HEK293 (cell line): ENCODE results near the gene TRUB1.

Experiments
- CTCF ChIA-PET: fragments of 350-600 bp; formaldehyde crosslinking; extraction: SDS; loops from one replicate; lab custom pipeline; 2021; ENCODE audit warnings: antibody characterized with exemption; lab: Yijun Ruan, JAX
- POLR2A ChIA-PET: fragments of 300-600 bp; formaldehyde crosslinking; extraction: SDS; loops from one replicate; lab custom pipeline; 2020; ENCODE audit warnings: antibody characterized with exemption, inconsistent platforms; lab: Yijun Ruan, JAX
- H3K27ac ChIP-seq: fragments of 200-500 bp; sonication (Bioruptor generic); 2 replicates; pipeline ENCODE4 v1.5.1; 2014; ENCODE audit warnings: low read depth, low read length, control low read depth, inconsistent platforms; ENCODE audit errors: extremely low read depth
- H3K36me3 ChIP-seq, 2 experiments: fragments of 200-500 bp in 1 of 2; sonication (Bioruptor generic) in 1 of 2; 1 replicate in 1 of 2; 2 replicates in 1 of 2; pipeline ENCODE4 v1.5.1; 2014 to 2017; ENCODE audit warnings: inconsistent platforms in 2 of 2, low read length in 2 of 2; ENCODE audit not compliant: control insufficient read depth in 2 of 2, insufficient read depth in 1 of 2
- H3K4me1 ChIP-seq: fragments of 200-500 bp; sonication (Bioruptor generic); 2 replicates; pipeline ENCODE4 v1.5.1; 2014; ENCODE audit warnings: mild to moderate bottlenecking, low read length, inconsistent platforms; ENCODE audit not compliant: control insufficient read depth, insufficient read depth
- H3K4me3 ChIP-seq: 2 replicates; pipeline ENCODE4 v1.5.1; 2011; ENCODE audit warnings: low read depth, mild to moderate bottlenecking, control low read depth, low read length, moderate library complexity
- H3K9me3 ChIP-seq: fragments of 200-500 bp; sonication (Bioruptor generic); 2 replicates; pipeline ENCODE4 v1.5.1; 2014; ENCODE audit warnings: low read depth, low read length, inconsistent platforms; ENCODE audit not compliant: control insufficient read depth, insufficient read depth
- HIC1 ChIP-seq: fragments of 450-650 bp; formaldehyde crosslinking; IDR thresholded peaks from 2 replicates; pipeline ENCODE4 v1.5.1; 2016; ENCODE audit warnings: missing biosample characterization, missing genetic modification characterization
- OVOL3 ChIP-seq: fragments of 450-650 bp; formaldehyde crosslinking; IDR thresholded peaks from 2 replicates; pipeline ENCODE4 v1.5.1; 2016; ENCODE audit warnings: missing biosample characterization, missing genetic modification characterization
- PRDM10 ChIP-seq: fragments of 450-650 bp; formaldehyde crosslinking; IDR thresholded peaks from 2 replicates; pipeline ENCODE4 v1.5.1; 2016; ENCODE audit warnings: missing biosample characterization, missing genetic modification characterization
- ZFHX2 ChIP-seq: fragments of 450-650 bp; formaldehyde crosslinking; conservative IDR thresholded peaks from 2 replicates; pipeline ENCODE4 v1.5.1; 2016; ENCODE audit warnings: missing biosample characterization, missing genetic modification characterization
- ZFP37 ChIP-seq: fragments of 450-650 bp; formaldehyde crosslinking; IDR thresholded peaks from 2 replicates; pipeline ENCODE4 v1.5.1; 2016; ENCODE audit warnings: missing biosample characterization, missing genetic modification characterization
- ZNF121 ChIP-seq: fragments of 450-650 bp; formaldehyde crosslinking; IDR thresholded peaks from 2 replicates; pipeline ENCODE4 v1.5.1; 2016; ENCODE audit warnings: missing biosample characterization, missing genetic modification characterization
- ZNF133 ChIP-seq: fragments of 450-650 bp; formaldehyde crosslinking; IDR thresholded peaks from 2 replicates; pipeline ENCODE4 v1.5.1; 2016; ENCODE audit warnings: missing biosample characterization, missing genetic modification characterization
- ZNF16 ChIP-seq: fragments of 450-650 bp; formaldehyde crosslinking; IDR thresholded peaks from 2 replicates; pipeline ENCODE4 v1.5.1; 2016; ENCODE audit warnings: low read depth, missing biosample characterization, missing genetic modification characterization
- ZNF175 ChIP-seq: fragments of 450-650 bp; formaldehyde crosslinking; IDR thresholded peaks from 2 replicates; pipeline ENCODE4 v1.5.1; 2016; ENCODE audit warnings: missing biosample characterization, missing genetic modification characterization
- ZNF2 ChIP-seq: fragments of 450-650 bp; formaldehyde crosslinking; IDR thresholded peaks from 2 replicates; pipeline ENCODE4 v1.5.1; 2016; ENCODE audit warnings: missing biosample characterization, missing genetic modification characterization
- ZNF266 ChIP-seq: fragments of 450-650 bp; formaldehyde crosslinking; IDR thresholded peaks from 2 replicates; pipeline ENCODE4 v1.5.1; 2016; ENCODE audit warnings: missing biosample characterization, missing genetic modification characterization, low read depth
- ZNF48 ChIP-seq: fragments of 450-650 bp; formaldehyde crosslinking; IDR thresholded peaks from 2 replicates; pipeline ENCODE4 v1.5.1; 2016; ENCODE audit warnings: missing biosample characterization, missing genetic modification characterization
- ZNF555 ChIP-seq: fragments of 450-650 bp; formaldehyde crosslinking; conservative IDR thresholded peaks from 2 replicates; pipeline ENCODE4 v1.5.1; 2017; ENCODE audit warnings: missing biosample characterization, mild to moderate bottlenecking, missing genetic modification characterization, inconsistent platforms
- ZNF596 ChIP-seq: fragments of 450-650 bp; IDR thresholded peaks from 2 replicates; pipeline ENCODE4 v1.5.0; 2018; ENCODE audit warnings: missing biosample characterization, mild to moderate bottlenecking, missing genetic modification characterization, moderate library complexity
- ZNF629 ChIP-seq: fragments of 450-650 bp; formaldehyde crosslinking; IDR thresholded peaks from 2 replicates; pipeline ENCODE4 v1.5.1; 2017; ENCODE audit warnings: missing biosample characterization, missing genetic modification characterization
- ZNF645 ChIP-seq: fragments of 450-650 bp; formaldehyde crosslinking; IDR thresholded peaks from 2 replicates; pipeline ENCODE4; 2016; ENCODE audit warnings: missing biosample characterization, missing genetic modification characterization
- ZNF677 ChIP-seq: fragments of 450-650 bp; IDR thresholded peaks from 2 replicates; pipeline ENCODE4 v1.5.0; 2018; ENCODE audit warnings: missing biosample characterization, mild to moderate bottlenecking, missing genetic modification characterization, moderate library complexity
- ZNF785 ChIP-seq: fragments of 450-650 bp; formaldehyde crosslinking; IDR thresholded peaks from 2 replicates; pipeline ENCODE4 v1.5.1; 2016; ENCODE audit warnings: missing biosample characterization, missing genetic modification characterization
- ZNF791 ChIP-seq: fragments of 450-650 bp; formaldehyde crosslinking; IDR thresholded peaks from 2 replicates; pipeline ENCODE4 v1.5.1; 2016; ENCODE audit warnings: missing biosample characterization, missing genetic modification characterization
- TF ChIP-seq, protein P1 (sequence below): fragments of 450-650 bp; formaldehyde crosslinking; conservative IDR thresholded peaks from 2 replicates; pipeline ENCODE4 v1.5.1; 2016; ENCODE audit warnings: low read depth, missing biosample characterization, missing genetic modification characterization

TRUB1 gene

GRCh38 chr10:114937962-114938855 lies at the start of gene TRUB1 (continued):
- TF ChIP-seq ZFHX2 (tag by site-specific recombination) = no peak

DNA sequence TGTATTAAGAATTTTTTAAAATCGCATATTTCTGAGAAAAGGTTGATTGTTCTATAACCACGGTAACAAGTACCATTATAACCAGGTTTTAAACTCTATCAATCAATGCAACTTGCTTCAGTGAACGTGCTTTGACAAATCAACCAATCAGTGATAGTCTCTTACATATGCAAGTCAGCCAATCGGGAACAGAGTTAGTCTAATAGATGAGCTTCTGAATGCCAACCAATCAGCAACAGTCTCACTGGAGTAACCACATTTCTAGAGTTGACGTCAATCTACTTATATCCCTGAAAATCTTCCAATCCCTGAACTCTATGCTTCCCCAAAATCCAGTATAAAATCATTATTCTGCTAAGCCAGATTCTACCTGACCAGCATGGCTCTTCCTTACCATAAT lies 44.7 kb upstream of the TRUB1 start:
- Histone ChIP-seq H3K4me1 (no peaks in the 10 kb centered on the region), H3K27ac (no peak overlapping the region), H3K36me3 (no peaks in the 10 kb centered on the region), H3K9me3 (no peaks in the 10 kb centered on the region), H3K4me3 (no peak overlapping the region)
- POLR2A ChIA-PET = no interaction called here
- TF ChIP-seq ZNF677 (tag by site-specific recombination) = no peak
- TF ChIP-seq ZNF555 (tag by site-specific recombination) = no peak
- no peak for TF ChIP-seq ZNF48 (tag by site-specific recombination)
- no peak for TF ChIP-seq ZNF175
- TF ChIP-seq ZNF785 (tag by site-specific recombination) = no peak
- no peak for TF ChIP-seq ZNF133
- no peak for TF ChIP-seq ZNF629
- TF ChIP-seq, protein P1, sequence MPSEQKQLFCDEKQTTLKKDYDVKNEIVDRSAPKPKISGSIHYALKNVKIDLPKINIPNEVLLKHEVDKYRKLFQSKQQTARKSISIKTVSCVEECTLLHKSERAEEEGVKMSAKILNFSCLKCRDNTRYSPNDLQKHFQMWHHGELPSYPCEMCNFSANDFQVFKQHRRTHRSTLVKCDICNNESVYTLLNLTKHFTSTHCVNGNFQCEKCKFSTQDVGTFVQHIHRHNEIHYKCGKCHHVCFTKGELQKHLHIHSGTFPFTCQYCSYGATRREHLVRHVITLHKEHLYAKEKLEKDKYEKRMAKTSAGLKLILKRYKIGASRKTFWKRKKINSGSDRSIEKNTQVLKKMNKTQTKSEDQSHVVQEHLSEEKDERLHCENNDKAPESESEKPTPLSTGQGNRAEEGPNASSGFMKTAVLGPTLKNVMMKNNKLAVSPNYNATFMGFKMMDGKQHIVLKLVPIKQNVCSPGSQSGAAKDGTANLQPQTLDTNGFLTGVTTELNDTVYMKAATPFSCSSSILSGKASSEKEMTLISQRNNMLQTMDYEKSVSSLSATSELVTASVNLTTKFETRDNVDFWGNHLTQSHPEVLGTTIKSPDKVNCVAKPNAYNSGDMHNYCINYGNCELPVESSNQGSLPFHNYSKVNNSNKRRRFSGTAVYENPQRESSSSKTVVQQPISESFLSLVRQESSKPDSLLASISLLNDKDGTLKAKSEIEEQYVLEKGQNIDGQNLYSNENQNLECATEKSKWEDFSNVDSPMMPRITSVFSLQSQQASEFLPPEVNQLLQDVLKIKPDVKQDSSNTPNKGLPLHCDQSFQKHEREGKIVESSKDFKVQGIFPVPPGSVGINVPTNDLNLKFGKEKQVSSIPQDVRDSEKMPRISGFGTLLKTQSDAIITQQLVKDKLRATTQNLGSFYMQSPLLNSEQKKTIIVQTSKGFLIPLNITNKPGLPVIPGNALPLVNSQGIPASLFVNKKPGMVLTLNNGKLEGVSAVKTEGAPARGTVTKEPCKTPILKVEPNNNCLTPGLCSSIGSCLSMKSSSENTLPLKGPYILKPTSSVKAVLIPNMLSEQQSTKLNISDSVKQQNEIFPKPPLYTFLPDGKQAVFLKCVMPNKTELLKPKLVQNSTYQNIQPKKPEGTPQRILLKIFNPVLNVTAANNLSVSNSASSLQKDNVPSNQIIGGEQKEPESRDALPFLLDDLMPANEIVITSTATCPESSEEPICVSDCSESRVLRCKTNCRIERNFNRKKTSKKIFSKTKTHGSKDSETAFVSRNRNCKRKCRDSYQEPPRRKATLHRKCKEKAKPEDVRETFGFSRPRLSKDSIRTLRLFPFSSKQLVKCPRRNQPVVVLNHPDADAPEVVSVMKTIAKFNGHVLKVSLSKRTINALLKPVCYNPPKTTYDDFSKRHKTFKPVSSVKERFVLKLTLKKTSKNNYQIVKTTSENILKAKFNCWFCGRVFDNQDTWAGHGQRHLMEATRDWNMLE (tag by site-specific recombination) = no peak
- no peak for TF ChIP-seq ZNF2 (tag by site-specific recombination)
- no peak for TF ChIP-seq HIC1 (tag by site-specific recombination)
- no peak for TF ChIP-seq ZNF645
- TF ChIP-seq ZNF16 (tag by site-specific recombination) = no peak
- no peak for TF ChIP-seq ZNF121
- TF ChIP-seq ZNF266 = no peak
- TF ChIP-seq OVOL3 = no peak
- TF ChIP-seq ZNF596 (tag by site-specific recombination) = no peak
- no peak for TF ChIP-seq ZNF791 (tag by site-specific recombination)
- no peak for TF ChIP-seq ZFP37 (tag by site-specific recombination)
- TF ChIP-seq PRDM10 (tag by site-specific recombination) = no peak
- CTCF ChIA-PET = interaction anchor here (1.5 kb wide), 1 partner anchor 14 kb away, joined by 5 read pairs; no protein-coding TSS in a partner anchor
